Hepatic stellate cell (primary cell): ENCODE results near the gene MBNL2.

Experiments
- DNase-seq: peaks from one replicate; pipeline ENCODE4 v3.0.0; 2011; ENCODE audit warnings: low spot score

The MBNL2 gene

DNA sequence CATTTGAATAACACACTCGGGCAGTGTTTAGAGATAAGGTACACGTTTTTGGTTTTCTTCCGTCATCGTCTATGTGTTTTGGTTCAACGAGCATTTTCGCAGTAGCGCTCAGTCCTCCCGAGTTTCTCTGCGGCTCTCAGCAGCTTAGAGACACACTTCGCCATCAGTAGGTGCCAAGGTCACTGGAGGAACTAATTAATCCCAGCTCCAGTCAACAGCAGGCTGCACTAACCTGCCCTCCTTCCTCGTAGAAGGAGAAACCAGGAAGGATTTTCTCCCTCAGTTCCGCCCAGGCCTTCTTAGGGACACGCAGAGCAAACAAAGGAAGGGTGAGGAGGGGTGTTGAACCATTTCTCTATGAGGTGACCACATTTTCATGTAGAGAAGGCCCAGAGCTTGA, 12.6 kb downstream of the MBNL2 start:
- DNase-seq, result no peak

DNA sequence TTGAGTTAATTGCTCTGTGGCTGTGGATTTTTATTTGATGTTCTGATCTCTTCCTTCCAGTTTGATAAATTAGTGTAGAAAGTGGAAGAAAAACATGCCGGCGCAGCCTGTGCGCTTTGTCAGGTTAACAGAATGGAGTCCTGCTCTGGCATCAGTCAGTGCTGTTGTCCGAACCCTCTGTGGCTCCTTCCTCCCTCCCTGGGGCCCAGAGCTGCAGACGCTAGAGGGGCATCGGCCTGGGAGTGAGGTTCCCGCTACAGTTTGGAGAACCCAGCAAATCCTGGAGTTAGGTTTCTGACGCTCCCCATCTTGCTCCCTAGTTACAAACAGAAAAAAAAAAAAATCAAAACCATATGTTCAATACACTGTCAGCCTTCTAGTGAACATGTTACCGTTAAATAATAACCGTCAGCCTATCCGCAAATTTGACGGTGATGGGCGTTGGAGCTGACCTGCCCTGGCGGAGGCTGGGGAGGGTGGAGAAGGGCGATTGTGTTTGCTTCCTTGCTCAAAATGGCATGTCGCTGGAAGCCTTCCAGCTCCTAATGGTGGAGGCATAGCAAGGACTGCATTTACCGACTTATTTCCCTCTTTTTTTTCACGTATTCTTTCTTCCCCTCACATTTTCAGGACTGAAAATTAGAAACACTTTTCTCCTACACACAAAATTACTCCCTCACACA, 13.6 kb downstream of the MBNL2 start:
- DNase-seq, result no peak

DNA sequence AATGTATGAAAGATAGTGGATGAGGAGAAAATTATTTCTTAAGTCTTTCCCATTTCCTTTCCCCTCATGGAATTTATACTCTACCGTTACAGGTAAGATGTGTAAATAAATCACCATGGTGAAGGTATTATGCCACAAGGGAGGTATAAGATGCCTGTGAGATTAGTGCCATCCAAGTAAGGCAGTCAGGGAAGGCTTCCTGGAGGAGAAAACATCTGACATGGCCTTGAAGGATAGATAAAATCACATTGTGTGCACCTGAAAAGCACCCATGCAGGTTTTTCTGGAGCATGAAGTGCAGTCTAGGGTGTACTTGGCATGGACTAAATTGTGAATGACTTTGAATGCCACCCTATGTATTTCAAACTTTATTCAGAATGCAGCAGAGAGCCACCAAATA, 15.3 kb downstream of the MBNL2 start:
- no peak for DNase-seq

DNA sequence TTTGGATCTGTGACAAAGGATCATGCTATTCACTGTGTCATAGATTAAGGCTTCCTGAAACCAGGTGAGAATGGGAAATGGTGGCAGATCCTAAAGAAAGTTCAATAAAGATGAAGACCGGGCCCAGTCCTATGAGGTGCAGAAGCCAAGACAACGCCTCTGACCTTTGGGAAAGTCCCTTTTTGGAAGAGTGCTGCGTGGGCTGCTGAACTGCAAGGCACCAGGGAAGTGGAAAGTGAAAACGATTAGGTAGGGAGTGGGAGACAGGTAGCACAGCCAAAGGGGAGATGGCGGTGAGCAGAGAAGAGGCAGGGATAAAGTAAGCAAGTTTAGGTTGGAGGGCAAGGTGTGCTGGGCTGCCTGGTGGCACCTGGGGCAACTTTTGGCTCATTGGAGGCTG, 16.3 kb downstream of the MBNL2 start:
- no peak for DNase-seq

DNA sequence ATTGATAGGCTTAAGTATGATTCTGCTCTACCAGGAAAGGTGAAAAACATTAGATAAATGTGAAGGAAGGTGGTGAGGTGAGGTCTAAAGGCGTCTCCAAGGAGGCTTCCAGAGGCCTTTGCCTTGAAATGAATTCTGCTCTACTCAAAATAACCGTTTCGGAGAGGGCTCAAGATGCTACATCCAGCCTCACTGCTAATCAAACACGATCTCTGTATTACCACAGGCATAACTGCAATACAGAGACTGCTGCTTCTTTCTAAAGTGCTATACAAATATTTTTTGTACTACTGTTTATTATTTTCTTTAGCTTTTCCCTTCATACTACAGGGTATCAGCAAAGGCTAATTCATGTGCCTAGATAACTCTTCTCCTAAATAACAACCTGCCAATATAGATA, 16.8 kb downstream of the MBNL2 start:
- DNase-seq, result no peak

DNA sequence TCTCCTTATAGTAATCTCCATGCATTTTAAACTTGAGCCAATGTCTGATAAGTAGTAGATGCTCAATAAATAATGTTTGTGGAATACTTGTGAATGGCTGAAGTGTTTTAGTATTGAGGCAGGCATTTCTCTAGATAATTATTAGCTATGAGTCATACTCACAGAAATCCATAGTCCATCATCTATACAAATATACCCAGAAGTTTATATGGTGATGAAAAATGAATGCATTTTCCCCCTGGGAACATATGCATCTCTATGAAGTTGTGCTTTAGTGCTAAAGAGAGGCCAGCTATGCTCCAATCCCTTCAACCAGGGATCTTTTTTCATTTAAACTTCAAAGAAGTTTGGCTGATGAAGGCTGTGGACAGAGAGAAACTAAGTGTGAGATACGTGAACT, 17.2 kb downstream of the MBNL2 start:
- DNase-seq, result no peak

DNA sequence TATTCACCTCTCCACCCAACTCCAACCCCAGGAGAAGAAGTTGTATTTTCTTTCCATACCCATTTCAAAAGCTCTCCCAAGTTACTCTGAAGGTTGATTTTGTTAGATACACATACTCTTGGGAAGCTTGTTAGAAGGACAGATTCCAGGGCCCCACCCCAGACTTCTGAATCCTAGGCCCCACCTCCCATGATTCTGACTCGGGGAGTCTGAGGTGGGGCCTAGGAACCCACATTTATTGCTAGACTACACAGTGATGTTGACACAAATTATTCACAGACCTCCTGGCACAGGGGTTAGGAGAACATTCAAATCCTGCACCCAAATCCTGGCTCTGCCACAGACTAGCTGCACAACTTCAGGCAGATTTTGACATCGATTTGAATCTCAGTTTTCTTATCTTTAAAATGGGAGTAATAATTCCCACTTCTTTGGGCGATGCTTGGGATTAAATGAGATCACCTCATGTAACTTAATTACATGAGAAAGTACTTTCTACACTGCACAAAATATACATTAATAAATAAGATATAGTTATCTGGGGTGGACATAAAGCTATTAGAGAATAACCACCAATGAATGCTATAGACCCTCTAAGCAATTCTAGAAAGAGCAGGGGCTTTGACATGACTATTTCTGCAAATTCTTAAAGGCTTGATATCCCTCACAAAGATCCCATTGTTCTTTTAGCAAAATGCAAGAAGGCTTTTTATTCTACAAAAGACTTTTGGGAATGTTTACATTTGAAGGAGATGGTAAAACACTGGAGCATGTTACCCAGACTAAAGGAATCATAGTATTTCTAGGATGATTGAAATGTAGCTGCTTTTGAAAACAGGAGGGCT, 18.0 kb downstream of the MBNL2 start:
- DNase-seq, result no peak

DNA sequence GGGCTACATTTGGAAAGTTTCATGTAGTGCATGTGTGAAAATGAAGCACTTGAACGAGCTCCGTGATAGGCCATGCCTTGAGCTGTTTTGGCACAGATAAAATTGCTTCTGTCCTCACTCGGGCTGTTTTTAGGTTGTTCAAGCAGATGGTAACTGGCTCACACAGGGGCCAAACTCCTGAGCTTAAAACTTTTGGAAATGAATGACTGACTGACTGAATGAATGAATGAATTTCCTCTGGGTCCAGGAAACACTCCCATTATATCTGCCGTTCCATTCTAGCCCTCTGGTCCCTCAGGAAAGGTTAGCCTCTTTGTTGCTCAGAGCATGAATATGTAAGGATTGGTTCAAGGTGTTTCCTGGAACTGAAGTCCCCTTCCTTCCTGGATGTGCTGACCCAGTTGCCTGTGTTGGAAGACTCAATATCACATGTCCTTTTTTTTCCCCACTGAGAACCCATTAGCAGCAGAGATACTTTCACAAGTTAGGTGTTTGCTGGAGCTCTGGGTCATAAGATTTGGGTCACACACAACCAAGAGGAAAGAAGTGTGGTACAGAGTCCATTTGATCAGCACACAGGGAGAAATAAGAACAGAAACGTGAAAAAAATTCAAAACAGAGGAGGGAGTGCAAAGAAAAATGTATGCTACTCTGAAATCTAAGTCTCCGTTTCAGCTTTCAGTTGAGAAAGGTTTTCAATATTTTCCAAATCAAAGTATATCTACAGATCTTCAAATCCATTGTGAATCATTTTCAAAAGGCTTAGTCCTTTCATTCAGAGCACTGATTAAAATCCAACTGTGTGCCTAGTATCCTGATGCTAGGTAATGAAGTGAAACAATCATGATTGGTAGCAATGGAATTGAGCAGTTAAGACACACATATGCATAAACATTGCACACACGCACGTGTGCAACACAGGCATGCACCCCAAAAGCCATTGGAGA, 18.9 kb downstream of the MBNL2 start:
- DNase-seq, result no peak

DNA sequence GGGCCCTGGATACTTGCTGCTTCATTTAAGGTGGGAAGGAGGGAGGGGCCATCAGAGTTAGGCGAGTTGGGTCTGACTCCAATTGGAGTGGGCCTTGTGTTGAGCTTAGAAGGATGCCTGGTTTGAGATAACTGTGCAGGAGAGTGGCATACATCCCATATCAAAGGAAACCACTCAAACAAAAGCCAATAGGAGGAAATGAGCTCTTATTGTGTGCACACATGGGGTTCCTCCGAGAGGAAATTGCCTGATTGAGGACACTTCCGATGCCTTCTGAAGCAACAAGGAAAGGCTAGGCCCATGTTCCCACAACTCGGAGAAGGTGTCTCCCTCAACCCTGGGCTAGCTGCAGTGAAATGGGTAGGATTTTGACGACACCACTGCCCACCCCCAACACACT, 19.6 kb downstream of the MBNL2 start:
- no peak for DNase-seq

DNA sequence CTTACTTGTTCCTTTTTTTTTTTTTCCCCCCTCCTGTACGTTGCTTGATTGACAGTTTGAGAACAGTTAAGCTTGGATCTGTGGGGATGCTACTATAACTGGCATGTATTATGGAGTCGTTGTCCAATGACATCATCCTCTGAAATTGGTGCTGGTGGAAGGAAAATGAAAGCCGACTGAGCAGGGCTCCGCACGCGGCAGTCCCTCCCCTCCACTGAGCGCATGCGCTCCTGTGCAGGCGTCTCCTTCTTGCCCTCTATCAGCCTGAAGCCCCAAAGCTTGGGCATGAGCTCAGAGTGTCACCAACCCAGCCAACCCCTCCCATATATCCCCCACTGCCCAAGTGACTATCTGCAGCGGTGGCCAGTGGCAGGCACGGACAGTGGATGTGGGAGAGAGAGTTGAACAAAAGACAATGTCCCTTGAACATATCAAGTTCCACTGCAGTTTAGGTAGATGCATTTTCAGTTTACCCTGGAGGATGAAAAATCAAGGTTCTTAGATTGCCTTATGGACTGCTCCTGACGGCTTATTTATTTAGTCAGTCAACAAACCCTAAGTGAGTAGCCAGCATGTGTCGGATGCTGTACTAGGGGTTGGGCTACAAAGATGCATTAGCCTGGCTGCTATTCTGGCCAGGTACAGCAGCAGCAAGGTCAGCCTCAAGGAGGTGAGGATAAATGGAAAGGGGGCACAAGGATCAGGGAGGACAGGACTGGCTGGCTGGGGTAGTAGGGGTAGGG, 20.8 kb downstream of the MBNL2 start:
- no peak for DNase-seq

DNA sequence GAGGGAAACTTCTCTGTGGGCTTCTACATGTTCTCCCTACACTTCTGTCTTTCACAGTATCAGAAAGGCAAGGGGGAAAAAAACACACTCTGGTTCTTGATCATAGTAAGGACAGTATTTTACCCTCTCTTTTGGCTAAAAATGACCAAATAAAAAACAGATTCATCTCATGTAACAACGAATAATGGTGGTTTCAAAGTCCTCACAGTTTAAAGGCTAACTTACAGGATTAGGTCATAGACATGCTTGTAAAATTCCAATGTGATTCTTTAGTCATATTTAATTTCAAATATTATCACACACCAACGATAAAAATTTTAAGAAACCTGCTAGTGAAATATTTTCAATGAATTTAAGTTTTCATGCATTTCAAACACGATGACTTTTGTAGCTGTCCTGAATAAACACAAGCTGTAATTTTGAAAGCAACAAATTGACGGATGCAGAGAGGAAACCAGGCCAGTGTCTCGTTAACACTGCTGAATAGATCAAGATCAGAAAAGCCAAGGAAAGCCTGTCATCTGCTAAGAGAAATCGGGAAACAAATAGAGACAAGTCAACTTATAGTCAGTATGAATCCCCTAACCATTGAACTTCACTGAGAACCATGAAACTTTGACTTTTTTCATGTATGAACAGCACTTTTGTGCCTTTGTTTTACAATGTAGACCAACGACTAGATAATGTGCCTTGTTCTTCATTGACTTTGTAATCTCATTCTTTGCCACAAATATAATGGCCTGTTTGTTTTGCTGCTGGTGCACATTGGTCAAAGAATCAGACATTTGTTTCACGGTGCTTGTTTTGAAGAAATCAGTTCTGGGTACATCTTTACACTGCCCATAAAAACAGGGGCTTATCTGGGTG, 22.0 kb downstream of the MBNL2 start:
- no peak for DNase-seq

DNA sequence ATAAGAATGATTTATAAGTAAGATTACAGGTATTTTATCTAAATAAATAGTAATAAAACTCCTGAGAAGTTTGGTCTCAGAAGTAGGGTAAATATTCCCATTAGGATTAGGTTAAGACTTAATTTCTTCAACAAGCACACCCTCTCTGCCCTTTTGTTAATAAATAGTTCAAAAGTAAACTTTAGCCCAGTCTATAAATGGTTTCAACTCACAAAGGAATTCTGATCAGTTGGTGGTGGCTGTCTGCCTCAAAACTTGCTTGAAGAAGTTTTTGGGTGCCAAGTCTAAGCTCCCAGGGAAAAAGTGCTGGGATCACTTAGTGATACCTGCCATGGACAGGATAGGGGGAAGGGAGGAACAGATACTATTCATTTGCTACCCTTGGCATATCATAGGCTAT, 22.9 kb downstream of the MBNL2 start:
- DNase-seq, result no peak

DNA sequence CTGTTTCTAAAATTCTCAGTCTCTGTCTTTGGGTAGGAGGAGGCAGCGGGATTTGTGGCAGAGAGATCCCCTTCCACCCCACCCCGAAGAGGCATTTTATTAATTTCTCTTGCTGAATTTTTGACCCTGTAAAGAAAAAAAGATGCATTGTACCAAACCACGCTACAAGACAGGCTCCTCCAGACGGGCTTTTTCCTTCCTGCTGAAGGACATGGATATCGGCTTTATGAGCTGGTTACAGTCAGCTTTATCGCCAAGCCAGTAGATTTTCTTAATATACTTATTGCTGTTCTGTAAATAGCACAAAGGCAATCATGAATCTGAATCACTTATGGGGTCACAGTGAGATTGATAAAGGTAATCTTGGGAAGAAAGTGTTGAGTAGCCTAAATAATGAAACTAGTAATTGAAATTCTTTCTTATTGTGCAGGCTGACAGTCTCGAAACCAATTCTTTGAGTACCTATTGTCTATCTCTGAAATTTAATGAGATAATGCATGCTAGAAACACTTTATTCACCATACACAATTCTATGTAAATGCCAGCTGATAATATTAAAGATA, 24.5 kb downstream of the MBNL2 start:
- no peak for DNase-seq

DNA sequence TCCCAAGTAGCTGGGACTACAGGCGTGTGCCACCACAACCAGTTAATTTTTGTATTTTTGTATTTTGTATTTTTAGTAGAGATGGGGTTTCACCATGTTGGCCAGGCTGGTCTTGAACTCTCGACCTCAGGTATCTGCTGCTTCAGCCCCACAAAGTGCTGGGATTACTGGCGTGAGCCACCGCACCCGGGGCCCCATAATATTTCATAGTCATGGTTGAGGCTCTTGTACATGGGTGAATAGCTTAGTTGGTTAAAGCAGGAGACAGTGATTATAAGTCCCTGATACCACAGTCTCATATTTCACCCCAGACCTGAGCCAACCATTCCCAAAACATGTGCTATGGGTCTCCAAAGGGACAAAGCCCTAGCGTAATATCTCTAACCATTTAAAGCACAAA, 26.1 kb downstream of the MBNL2 start:
- no peak for DNase-seq

DNA sequence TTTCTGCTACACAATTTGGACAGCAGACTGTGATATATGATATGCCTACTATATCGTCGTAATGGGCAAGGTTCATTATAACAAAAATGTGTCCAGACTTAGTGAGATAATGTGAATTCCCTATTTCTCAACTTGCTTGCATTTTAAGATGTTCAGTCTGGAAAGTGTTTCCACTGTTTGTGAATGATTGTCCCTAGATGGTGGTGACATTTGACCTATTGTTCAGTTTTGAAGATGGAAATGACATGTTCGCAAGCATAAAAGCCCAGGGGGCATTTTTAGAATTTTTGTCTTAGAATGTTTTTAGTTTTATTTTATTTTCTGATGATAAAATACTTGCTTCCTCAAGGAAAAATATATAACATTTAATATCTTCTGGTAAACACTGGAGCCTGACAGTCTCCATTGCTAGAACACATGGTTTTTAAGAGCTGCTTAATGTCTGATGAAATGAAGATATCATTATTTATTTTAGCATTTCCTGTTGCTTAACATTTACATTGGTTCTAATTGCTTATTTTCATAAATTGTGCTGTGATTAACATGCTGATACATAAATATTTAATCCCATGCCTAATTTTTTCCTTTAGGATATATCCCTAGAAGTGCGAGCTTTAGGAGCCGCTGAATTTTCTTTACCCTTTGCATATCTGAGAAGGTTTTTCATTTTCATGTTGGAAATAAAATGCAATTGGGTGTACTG, 27.1 kb downstream of the MBNL2 start:
- DNase-seq, result no peak

DNA sequence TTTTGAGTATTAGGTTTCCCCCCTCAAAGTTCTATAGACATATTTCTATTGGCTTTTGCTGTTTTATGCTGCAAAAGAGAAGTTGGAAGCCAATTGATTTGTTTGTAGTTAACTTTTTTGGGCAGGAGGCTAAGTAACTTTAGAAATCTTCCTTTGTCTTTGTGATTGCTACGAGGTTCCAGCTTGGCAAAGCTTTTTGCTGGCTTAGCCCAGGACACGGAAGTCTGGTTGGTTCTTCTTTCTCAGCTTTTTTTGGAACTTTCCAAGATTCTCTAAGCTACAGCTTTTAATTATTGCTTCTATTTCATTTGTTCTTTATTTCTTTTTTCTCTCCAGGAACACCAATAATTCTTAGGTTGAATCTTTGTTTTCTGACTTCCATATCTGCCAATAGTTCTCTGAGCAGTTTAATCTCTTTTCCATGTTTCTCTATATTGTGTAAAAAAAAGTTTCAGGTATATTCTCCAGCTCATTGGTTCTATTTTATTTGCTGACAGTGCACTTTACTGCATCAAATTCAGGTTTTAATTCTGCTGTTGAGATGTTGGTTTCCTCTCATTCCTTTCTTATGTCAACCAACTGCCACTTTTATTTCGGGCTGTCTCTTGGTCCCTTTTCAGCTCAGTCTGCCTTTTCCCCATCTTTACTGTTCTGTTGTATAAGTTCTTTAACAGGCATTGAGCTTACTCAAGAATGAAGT, 27.8 kb downstream of the MBNL2 start:
- DNase-seq, result no peak

DNA sequence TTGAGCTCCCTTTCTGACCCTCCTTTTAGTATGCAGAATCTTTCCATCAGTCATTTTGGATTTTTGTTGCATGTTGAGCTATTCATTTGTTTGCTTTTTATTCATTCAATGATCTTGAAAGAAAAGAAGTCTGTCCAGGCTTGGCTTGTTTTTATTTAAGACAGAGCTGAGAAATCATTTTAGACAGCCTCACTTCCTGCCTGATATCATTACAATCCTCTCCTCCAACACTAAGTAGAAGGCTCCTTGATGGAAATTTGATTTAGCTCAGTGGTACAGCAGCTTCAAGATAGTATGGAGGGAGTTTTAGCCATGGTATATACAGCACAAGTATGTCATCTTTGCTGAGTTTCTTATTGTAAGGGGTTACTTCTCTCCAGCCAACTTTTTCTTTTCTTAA, 28.4 kb downstream of the MBNL2 start:
- DNase-seq, result no peak

DNA sequence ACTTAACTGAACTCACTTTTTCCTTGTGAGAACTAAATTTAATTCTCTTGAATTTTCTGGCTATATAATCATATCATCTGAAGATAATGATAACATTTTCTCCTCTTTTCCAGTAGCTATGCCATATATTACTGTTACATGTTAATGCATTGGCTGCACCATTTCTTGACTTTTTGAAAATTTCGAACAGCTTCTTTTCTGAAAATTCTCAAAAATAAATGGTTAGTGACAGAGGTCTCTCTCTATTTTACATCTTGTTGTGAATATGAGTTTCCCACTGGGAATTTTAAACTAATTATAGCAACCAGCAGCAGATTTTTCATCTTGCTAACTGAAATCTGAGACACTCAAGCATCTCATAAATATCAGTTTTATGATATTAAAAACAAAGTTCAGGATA, 30.6 kb downstream of the MBNL2 start:
- DNase-seq, result no peak

DNA sequence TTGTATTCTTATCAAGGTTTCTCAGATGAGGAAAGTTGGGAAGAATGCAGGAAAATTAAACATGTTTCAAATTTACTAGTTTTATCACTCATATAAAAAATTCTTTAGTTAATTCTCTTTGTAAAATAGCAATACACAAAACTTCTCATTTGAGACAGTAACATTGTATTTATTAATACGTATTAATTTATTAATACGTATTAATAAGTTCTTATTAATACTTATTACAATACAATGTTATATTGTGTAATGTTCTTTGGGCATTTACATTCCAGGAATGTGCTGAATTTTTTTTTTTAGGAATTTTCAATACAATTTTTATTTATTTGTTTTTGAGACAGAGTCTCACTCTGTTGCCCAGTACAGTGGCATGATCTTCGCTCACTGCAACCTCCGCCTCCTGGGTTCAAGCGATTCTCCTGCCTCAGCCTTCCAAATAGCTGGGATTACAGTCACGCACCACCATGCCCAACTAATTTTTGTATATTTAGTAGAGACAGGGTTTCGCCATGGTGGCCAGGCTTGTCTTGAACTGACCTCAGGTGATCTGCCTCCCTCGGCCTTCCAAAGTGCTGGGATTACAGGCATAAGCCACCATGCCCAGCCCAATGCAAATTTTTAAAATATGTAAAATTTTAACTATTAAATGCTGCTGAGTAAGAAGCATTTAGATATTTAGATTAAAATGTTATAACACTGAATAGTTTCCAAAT, 31.6 kb downstream of the MBNL2 start:
- no peak for DNase-seq
